H7 (cell line): ENCODE measurements around the gene PXMP2. TPM values are rescaled to one million over a fixed set of nuclear protein-coding genes. Genes with fewer than 3 reads are reported as not detected.
"Not testable (repeated sequence)": the region's sequence is repeated elsewhere in the genome, so short reads cannot be mapped to it uniquely, and the experiment has no call there.

Experiments
- DNase-seq: peaks from one replicate; pipeline ENCODE4 v3.0.0; 2012
- H3K27me3 ChIP-seq: 2 replicates; pipeline ENCODE4 v1.6.0; 2011; ENCODE audit warnings: mild to moderate bottlenecking, low read length; ENCODE audit not compliant: control insufficient read depth, insufficient read depth
- H3K36me3 ChIP-seq: replicated peaks from 2 replicates; pipeline ENCODE4 v1.5.1; 2011; ENCODE audit warnings: low read length; ENCODE audit not compliant: control insufficient read depth, insufficient read depth
- H3K4me3 ChIP-seq: 2 replicates; pipeline ENCODE4 v1.5.1; 2011; ENCODE audit warnings: low read depth, mild to moderate bottlenecking, control low read depth, low read length, moderate library complexity; ENCODE audit not compliant: insufficient read depth
- total RNA-seq: library from RNA; depleted of rRNA; stranded (reverse); fragments of >200 nt; shearing (Covaris generic); gene quantifications from 2 replicates; pipeline ENCODE4 v1.2.3, GENCODE V29; 2014

Gene PXMP2
- total RNA-seq, 1 experiment from 2014 or later, result 29.9 TPM

- H3K36me3 ChIP-seq, result peaks cover 48% of the 10 kb centered on the region
- DNase-seq, result no peak
- H3K27me3 ChIP-seq, result no peaks in the 10 kb centered on the region
- H3K4me3 ChIP-seq, result no peak overlapping the region
These were observed 46.8 kb downstream of the PXMP2 start for GRCh38 chr12:132734206-132734605.

- Histone ChIP-seq H3K36me3 (peaks cover 60% of the 10 kb centered on the region), H3K27me3 (no peaks in the 10 kb centered on the region), H3K4me3 (no peak overlapping the region)
- peak; percentile 47 for DNase-seq
These were observed 48.1 kb downstream of the PXMP2 start for GRCh38 chr12:132735496-132735895.

- Histone ChIP-seq H3K27me3 (no peaks in the 10 kb centered on the region), H3K4me3 (no peak overlapping the region), H3K36me3 (peaks cover 64% of the 10 kb centered on the region)
- no peak for DNase-seq
These were observed 49.0 kb downstream of the PXMP2 start for GRCh38 chr12:132736378-132736777.

- no peak overlapping the region for H3K4me3 ChIP-seq
- H3K27me3 ChIP-seq, result no peaks in the 10 kb centered on the region
- DNase-seq, result no peak
- peaks cover 64% of the 10 kb centered on the region for H3K36me3 ChIP-seq
These were observed 49.5 kb downstream of the PXMP2 start for GRCh38 chr12:132736913-132737312.

GRCh38 chr12:132739600-132740312, 52.4 kb downstream of the PXMP2 start:
- H3K4me3 ChIP-seq, result no peak overlapping the region
- no peak for DNase-seq
- H3K36me3 ChIP-seq, result peaks cover 61% of the 10 kb centered on the region

GRCh38 chr12:132740313-132740646, 52.9 kb downstream of the PXMP2 start:
- H3K36me3 ChIP-seq, result peaks cover 57% of the 10 kb centered on the region

More at GRCh38 chr12:132739600-132740312, 52.4 kb downstream of the PXMP2 start:
- no peaks in the 10 kb centered on the region for H3K27me3 ChIP-seq

GRCh38 chr12:132740652-132741051, 53.3 kb downstream of the PXMP2 start:
- Histone ChIP-seq H3K27me3 (no peaks in the 10 kb centered on the region), H3K36me3 (peaks cover 59% of the 10 kb centered on the region), H3K4me3 (no peak overlapping the region)
- no peak for DNase-seq

More at GRCh38 chr12:132740313-132740646, 52.9 kb downstream of the PXMP2 start:
- Histone ChIP-seq H3K4me3 (no peak overlapping the region), H3K27me3 (no peaks in the 10 kb centered on the region)
- no peak for DNase-seq

GRCh38 chr12:132741620-132742019, 54.2 kb downstream of the PXMP2 start:
- no peak overlapping the region for H3K4me3 ChIP-seq
- DNase-seq, result no peak
- H3K27me3 ChIP-seq, result no peaks in the 10 kb centered on the region
- H3K36me3 ChIP-seq, result peaks cover 56% of the 10 kb centered on the region

- no peaks in the 10 kb centered on the region for H3K27me3 ChIP-seq
- peaks cover 68% of the 10 kb centered on the region for H3K36me3 ChIP-seq
- DNase-seq, result no peak
- H3K4me3 ChIP-seq, result no peak overlapping the region
These were observed 56.4 kb downstream of the PXMP2 start for GRCh38 chr12:132743831-132744230.

GRCh38 chr12:132746613-132747012, 59.2 kb downstream of the PXMP2 start:
- H3K4me3 ChIP-seq, result no peak overlapping the region
- no peaks in the 10 kb centered on the region for H3K27me3 ChIP-seq
- peaks cover 63% of the 10 kb centered on the region for H3K36me3 ChIP-seq
- DNase-seq, result no peak

GRCh38 chr12:132747395-132747794, 60.0 kb downstream of the PXMP2 start:
- Histone ChIP-seq H3K27me3 (no peaks in the 10 kb centered on the region), H3K36me3 (peaks cover 56% of the 10 kb centered on the region), H3K4me3 (no peak overlapping the region)
- no peak for DNase-seq

GRCh38 chr12:132747896-132748295, 60.5 kb downstream of the PXMP2 start:
- no peak for DNase-seq
- H3K36me3 ChIP-seq, result peaks cover 51% of the 10 kb centered on the region
- no peaks in the 10 kb centered on the region for H3K27me3 ChIP-seq
- no peak overlapping the region for H3K4me3 ChIP-seq

GRCh38 chr12:132748319-132748718, 60.9 kb downstream of the PXMP2 start:
- peaks cover 52% of the 10 kb centered on the region for H3K36me3 ChIP-seq
- H3K4me3 ChIP-seq, result no peak overlapping the region
- H3K27me3 ChIP-seq, result no peaks in the 10 kb centered on the region
- no peak for DNase-seq

- peaks cover 24% of the 10 kb centered on the region for H3K36me3 ChIP-seq
- not testable (repeated sequence) for H3K27me3 ChIP-seq, DNase-seq, H3K4me3 ChIP-seq
These were observed 66.3 kb downstream of the PXMP2 start for GRCh38 chr12:132753670-132754069.

- H3K4me3 ChIP-seq, result no peak overlapping the region
- H3K36me3 ChIP-seq, result peaks cover 20% of the 10 kb centered on the region
- H3K27me3 ChIP-seq, result no peaks in the 10 kb centered on the region
- peak; percentile 52 for DNase-seq
These were observed 67.0 kb downstream of the PXMP2 start for GRCh38 chr12:132754160-132754932.
